ENCODE measurements around the gene POLE. TPM values are rescaled to one million over a fixed set of nuclear protein-coding genes. Genes with fewer than 3 reads are reported as not detected.

Gene POLE
- total and polyA plus RNA-seq, 2 experiments from 2014 or later, result 6.0 to 16.2 TPM

DNA sequence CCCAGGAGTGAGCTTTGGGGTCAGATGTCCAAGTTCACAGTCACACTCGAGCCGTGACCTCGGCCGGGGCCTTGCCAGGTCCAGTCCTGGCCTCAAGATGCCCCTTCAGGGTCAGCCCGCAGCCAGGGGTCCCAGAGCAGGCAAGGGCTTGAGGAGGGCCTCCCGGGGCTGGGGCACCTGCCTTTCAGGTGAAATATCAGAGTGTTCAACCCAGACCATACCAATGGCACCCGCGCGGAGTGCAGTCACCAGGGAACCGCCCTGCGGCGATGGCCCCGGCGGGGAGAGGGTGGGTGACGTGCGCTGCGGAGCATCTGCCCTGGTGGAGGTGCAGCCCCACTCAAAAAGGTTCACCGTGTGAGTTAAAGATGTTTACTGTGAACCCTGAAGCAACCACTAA lies 93.6 kb downstream of the POLE start:
- Histone ChIP-seq H3K79me2 (ENCODE audit: insufficient read depth) (no peaks in the 10 kb centered on the region), H3K9ac (no peak overlapping the region), H4K20me1 (ENCODE audit: insufficient read depth) (no peaks in the 10 kb centered on the region), H3K4me3 (no peak overlapping the region; the same call in 1 of the 2 replicates), H3K9me2 (ENCODE audit: insufficient read depth) (no peaks in the 10 kb centered on the region), H3K4me1 (ENCODE audit: insufficient read depth) (no peaks in the 10 kb centered on the region), H3F3A (ENCODE audit: insufficient read depth) (peaks cover 7% of the 10 kb centered on the region; the same call in 1 of the 2 replicates), H3K36me3 (ENCODE audit: low read depth) (no peaks in the 10 kb centered on the region), H3K27ac (no peak overlapping the region), H3K9me3 (ENCODE audit: low read depth) (no peaks in the 10 kb centered on the region), H3K4me2 (ENCODE audit: unreplicated experiment) (no peak overlapping the region), H3K27me3 (replicated peaks; ENCODE audit: insufficient read depth) (no peaks in the 10 kb centered on the region; the same call in 1 of the 2 replicates), H2AFZ (no peak overlapping the region)
- in situ Hi-C loops (cut with MboI), result no loop called here
- WGBS, 2 experiments (ENCODE audit: low coverage in 1 of 2, low lambda C conversion rate in 2 of 2, missing lambda C conversion rate in 2 of 2), result 74 to 80% methylated on average over 18 of the region's 18 CpGs
- no peak for TF ChIP-seq EZH2 (IDR thresholded peaks at IDR 0.05; ENCODE audit: insufficient read depth, poor library complexity, severe bottlenecking)
- no peak for DNase-seq

GRCh38 chr12:132593071-132593470 lies 94.1 kb downstream of the POLE start:
- Histone ChIP-seq H3F3A (ENCODE audit: insufficient read depth) (peaks cover 7% of the 10 kb centered on the region; the same call in 1 of the 2 replicates), H3K9ac (no peak overlapping the region), H3K27ac (no peak overlapping the region), H3K4me1 (ENCODE audit: insufficient read depth) (no peaks in the 10 kb centered on the region), H3K9me2 (ENCODE audit: insufficient read depth) (no peaks in the 10 kb centered on the region), H4K20me1 (ENCODE audit: insufficient read depth) (no peaks in the 10 kb centered on the region), H3K9me3 (ENCODE audit: low read depth) (no peaks in the 10 kb centered on the region), H3K4me2 (ENCODE audit: unreplicated experiment) (no peak overlapping the region), H2AFZ (no peak overlapping the region), H3K27me3 (replicated peaks; ENCODE audit: insufficient read depth) (no peaks in the 10 kb centered on the region; the same call in 1 of the 2 replicates), H3K4me3 (no peak overlapping the region), H3K36me3 (ENCODE audit: low read depth) (no peaks in the 10 kb centered on the region), H3K79me2 (ENCODE audit: insufficient read depth) (no peaks in the 10 kb centered on the region)
- TF ChIP-seq EZH2phosphoT487 (IDR thresholded peaks at IDR 0.05; ENCODE audit: insufficient read depth, low read depth), result no peak
- no peak for TF ChIP-seq EZH2 (IDR thresholded peaks at IDR 0.05; ENCODE audit: insufficient read depth, poor library complexity, severe bottlenecking)
- in situ Hi-C loops (cut with MboI), result no loop called here
- 40 to 45% methylated on average over 20 to 21 of the region's 21 CpGs for WGBS, 2 experiments (ENCODE audit: low coverage in 1 of 2, low lambda C conversion rate in 2 of 2, missing lambda C conversion rate in 2 of 2)
- no peak for DNase-seq

DNA sequence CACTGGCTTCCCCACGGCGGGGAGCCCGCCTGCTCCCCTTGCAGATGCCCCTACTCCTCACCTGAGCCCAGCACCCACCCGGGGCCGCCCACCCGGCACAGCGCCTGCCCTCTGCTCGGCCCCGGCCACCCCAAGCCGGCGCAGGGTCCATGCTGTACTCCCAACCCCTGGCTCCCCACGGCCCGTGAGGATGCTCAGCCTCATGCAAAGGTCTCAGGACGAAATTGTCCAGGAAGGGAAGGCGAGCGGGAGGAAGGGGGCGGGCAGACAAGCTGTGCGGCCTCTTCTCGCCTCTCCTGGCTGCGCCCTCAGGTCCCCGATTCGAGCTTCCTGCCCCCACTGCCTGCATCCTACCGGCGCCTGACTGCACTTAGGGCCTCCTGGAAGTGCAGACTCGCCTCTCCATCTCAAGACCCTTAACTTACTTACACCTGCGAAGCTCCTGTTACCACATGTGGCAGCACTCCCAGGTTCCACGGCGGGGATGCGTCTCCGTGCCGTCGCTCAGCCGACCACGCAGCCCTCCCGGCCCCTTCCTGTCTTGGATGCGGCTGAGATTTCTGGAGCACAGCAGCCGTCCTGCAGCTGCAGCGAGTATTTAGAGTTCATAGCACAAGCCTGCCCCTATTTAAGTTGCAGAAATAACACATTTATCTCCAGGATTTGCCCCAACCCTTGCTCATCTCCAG lies 94.7 kb downstream of the POLE start:
- TF ChIP-seq EZH2phosphoT487 (IDR thresholded peaks at IDR 0.05; ENCODE audit: insufficient read depth, low read depth) (no peak), EZH2 (IDR thresholded peaks at IDR 0.05; ENCODE audit: insufficient read depth, poor library complexity, severe bottlenecking) (no peak)
- Histone ChIP-seq H3K27ac (no peak overlapping the region), H3K4me3 (no peak overlapping the region), H3K9me3 (ENCODE audit: low read depth) (no peaks in the 10 kb centered on the region), H3K27me3 (replicated peaks; ENCODE audit: insufficient read depth) (no peaks in the 10 kb centered on the region; the same call in 1 of the 2 replicates), H3F3A (ENCODE audit: insufficient read depth) (peaks cover 4% of the 10 kb centered on the region; the same call in 1 of the 2 replicates), H3K9ac (no peak overlapping the region), H3K4me2 (ENCODE audit: unreplicated experiment) (no peak overlapping the region), H3K79me2 (ENCODE audit: insufficient read depth) (no peaks in the 10 kb centered on the region), H2AFZ (no peak overlapping the region), H4K20me1 (ENCODE audit: insufficient read depth) (no peaks in the 10 kb centered on the region), H3K4me1 (ENCODE audit: insufficient read depth) (no peaks in the 10 kb centered on the region), H3K36me3 (ENCODE audit: low read depth) (no peaks in the 10 kb centered on the region), H3K9me2 (ENCODE audit: insufficient read depth) (no peaks in the 10 kb centered on the region)
- WGBS, 2 experiments (ENCODE audit: low coverage in 1 of 2, low lambda C conversion rate in 2 of 2, missing lambda C conversion rate in 2 of 2), result 45 to 57% methylated on average over 27 to 38 of the region's 38 CpGs
- DNase-seq, result no peak
- in situ Hi-C loops (cut with MboI), result no loop called here

DNA sequence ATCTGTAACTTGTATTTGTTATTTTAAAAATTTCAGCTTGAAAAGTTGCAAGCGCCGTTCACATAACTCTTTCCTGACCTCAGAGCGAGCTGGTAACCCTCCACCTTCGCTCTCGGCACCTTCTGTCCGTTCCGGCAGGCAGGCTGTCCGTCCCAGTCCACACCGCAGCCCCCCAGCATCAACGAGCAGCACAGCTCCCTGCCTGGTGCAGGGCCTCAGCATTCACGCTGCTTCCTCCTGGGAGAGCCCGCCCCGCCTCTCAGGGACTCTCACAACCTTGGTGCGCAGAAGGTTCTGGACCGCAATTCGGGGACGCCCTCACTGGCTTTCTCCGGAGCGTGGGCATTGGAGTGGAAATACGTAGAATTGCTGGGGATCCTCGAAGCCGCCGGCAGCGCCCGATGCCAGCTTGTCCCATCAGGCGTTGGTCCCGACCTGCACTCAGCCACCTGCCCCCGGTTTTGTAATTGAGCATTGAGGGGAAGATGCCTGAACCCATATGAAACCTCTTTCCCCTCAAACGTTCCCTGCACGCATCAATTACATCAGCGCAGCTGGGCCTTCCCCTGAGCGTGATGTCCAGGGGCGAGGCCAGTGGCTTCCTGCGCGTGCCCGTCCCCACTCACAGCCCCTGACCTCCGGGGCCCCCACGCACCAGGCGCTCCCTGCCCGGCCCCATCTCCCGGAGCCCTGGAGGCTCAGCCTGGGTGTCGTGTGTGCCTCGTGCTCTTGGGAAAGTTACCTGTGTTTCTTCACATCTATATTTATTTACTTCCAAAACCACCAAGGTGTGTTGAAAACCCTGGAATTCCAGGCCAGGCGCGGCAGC lies 95.8 kb downstream of the POLE start:
- H3K36me3 ChIP-seq (ENCODE audit: low read depth), result no peaks in the 10 kb centered on the region
- in situ Hi-C loops (cut with MboI), result no loop called here
- H3K4me3 ChIP-seq, result no peak overlapping the region
- no peaks in the 10 kb centered on the region for H3K9me3 ChIP-seq (ENCODE audit: low read depth)
- no peak for DNase-seq
- no peak overlapping the region for H3K4me2 ChIP-seq (ENCODE audit: unreplicated experiment)
- no peak overlapping the region for H3K27ac ChIP-seq
- H3K4me1 ChIP-seq (ENCODE audit: insufficient read depth), result no peaks in the 10 kb centered on the region
- H4K20me1 ChIP-seq (ENCODE audit: insufficient read depth), result no peaks in the 10 kb centered on the region
- no peaks in the 10 kb centered on the region for H3F3A ChIP-seq (ENCODE audit: insufficient read depth)
- WGBS, 2 experiments (ENCODE audit: low coverage in 1 of 2, low lambda C conversion rate in 2 of 2, missing lambda C conversion rate in 2 of 2), result 82 to 85% methylated on average over 44 to 45 of the region's 45 CpGs
- H3K27me3 ChIP-seq (replicated peaks; ENCODE audit: insufficient read depth), result no peaks in the 10 kb centered on the region; the same call in 1 of the 2 replicates
- H3K79me2 ChIP-seq (ENCODE audit: insufficient read depth), result no peaks in the 10 kb centered on the region
- TF ChIP-seq EZH2phosphoT487 (IDR thresholded peaks at IDR 0.05; ENCODE audit: insufficient read depth, low read depth), result no peak
- no peak for TF ChIP-seq EZH2 (IDR thresholded peaks at IDR 0.05; ENCODE audit: insufficient read depth, poor library complexity, severe bottlenecking)
- no peak overlapping the region for H3K9ac ChIP-seq
- no peak overlapping the region for H2AFZ ChIP-seq
- H3K9me2 ChIP-seq (ENCODE audit: insufficient read depth), result no peaks in the 10 kb centered on the region
